ENCODE measurements around the gene MICAL1.
A peak's percentile ranks its signal among the peaks of the same experiment; 100 is the strongest.
"Not testable (repeated sequence)": the region's sequence is repeated elsewhere in the genome, so short reads cannot be mapped to it uniquely, and the experiment has no call there.

Gene MICAL1

DNA sequence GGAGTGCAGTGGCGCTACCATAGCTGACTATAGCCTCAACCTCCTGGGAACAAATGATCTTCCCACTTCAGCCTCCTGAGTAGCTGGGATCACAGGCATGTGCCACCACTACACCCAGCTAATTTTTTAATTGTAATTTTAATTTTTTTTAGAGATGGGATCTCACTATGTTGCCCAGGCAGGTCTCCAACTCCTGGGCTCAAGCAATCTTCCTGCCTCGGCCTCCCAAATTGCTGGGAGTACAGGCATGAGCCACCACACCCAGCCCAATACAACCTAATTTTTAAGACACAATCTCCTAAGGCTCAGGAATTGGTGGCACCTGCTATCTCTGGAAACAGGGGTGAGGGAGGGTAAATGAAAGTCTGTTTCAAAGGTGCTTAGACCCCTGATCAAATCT is 21.6 kb upstream of the MICAL1 start:
- DNase-seq: no peak

DNA sequence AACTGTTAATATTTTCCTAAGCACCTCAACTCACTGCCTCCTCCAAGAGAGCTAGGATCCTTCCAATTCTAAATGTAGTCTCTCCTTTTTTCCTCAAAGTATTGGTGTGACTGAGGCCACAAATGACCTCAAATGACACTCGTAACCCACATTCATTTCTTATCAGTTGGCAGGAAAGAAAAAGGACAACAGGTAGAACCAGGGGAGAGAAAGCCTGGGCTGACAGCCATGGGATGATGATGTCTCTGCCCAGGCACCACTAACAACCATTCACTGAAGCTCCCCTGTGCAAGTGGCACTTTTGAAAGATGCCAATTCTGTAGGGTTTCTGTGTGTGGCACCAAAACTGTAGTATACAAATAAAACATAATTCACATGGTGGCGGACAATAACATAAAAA is 20.1 kb upstream of the MICAL1 start:
- no peak for DNase-seq

DNA sequence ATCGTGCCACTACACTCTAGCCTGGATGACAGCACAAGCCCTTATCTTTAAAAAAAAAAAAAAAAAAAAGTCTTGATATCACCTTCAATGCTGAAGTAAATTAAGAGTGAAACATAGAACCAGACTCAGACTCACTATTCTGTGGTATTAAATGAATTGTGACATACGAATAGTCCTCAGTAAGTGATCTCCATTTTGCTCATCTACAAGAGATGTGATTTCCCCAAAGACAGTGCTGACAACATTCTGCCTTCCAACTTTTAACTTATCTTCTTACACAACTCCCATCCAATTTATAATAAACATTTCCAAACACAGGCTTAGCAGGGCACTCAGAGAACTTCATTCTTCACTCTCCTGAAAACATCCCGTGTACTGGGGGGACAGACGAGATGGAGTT is 19.4 kb upstream of the MICAL1 start:
- DNase-seq: no peak

DNA sequence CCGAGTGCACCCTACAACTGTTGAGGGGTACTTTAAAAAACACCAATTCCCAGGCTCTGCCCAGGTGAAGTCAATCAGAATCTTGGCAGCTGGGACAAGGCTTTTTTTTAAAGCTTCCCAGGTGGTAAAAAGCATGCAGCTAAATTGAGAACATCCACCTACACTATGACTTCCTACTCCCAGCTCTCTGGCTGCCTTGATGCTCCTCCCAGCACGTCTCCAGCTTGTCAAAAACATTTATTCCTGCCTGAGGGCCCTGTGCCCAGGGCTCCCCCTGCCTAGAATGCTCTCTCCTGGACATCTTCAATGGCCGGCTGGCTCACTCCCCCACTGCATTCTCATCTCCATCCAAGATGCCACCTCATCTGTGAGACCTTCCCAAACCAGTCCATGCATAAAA is 17.5 kb upstream of the MICAL1 start:
- DNase-seq: no peak

DNA sequence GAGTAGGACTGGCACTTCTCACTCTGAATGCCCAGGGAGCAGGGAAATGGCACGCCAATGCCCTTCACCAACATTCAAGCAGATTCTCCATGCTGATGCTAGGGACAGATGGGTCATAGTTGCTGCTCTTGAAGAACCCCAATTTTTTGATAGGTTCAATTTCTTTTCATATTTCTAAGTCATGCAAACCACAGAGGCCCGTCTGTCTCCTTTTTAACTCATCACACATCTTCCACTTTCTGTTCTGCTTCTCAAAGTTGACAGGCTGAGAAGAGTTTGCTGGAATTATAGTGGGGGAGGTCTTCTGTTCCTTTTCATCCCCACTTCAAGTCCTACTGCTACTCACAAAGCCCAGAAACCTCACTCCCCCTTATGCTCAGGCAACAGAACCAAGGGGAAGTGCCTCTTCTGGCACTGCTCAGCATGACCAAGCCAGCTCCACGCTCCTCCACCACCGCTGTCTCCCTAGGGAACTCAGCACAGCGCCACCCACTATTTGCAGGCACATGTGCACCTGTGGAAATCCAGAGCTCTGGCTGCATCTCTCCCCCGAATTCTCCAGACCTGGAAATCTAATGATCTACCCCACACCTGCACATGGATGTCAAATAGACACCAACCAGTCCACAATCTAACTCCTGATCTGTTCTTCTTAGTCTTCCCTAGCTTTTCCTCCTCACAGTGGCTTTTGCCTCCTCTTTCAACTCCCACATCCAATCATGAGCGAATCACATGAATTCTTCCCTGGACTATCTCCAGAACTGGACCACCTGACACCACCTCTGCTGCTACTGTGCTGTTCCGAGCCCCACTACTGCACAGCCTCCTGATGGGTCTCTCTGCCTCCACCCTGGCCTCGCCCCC is 16.8 kb upstream of the MICAL1 start:
- no peak for DNase-seq

DNA sequence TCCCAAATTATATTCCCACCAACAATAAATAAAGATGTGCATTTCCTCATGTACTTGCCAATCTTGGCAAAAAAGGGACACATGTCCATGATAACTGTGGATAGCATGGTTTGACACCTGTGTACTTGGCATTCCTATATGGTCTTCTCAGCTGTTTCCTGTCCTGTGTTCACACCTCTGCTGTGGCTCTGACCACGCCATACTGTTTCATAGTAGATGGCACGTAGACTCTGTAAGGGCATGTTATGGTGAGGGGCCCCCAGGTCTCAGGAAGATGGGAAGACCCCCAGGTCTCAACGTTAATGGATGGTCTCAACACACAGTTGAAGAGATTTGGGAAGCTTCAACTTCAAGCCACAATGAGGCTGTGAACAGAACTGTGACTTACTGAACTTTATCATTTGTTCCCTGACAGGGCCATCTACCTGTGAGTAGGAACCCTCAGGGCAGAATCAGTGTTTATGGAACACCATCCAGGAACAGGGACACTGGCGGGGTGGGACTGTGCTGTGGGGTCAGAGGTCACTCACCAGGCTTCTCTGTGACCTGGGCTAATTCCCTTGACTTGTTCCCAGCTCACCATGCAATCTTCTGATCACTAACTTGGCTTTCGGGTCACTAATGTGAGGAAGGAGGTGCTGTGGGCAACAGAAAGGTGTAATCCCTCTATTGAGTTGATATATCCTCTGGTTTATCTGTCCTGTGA is 15.7 kb upstream of the MICAL1 start:
- DNase-seq: no peak

DNA sequence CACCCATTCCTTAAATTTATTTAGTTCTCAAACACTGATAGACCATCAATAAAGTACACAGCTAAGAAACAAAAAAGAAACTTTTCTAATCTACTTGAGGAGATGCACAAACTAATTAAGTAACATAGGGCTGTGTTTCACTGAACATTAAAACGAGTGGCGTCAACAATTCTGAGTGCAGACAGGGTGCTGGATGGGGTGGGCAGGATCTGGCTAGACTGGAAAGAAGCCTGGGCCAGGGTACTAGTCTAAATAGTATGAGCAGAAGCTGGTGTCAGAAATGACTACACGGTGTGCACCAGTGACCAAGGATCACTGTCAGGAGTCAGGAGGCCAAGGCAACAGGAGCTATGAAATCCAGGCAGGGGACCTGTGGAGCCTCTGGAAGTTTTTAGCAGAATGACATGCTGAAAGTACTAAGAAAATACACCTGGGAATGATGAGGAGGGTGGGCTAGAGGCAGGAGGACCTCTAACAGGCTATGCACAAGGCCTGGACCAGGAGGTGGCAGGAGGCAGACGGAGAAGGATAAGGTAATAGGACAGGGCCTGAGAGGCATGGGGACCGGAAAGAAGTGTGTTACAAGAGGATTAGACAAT is 14.1 kb upstream of the MICAL1 start:
- DNase-seq: no peak

DNA sequence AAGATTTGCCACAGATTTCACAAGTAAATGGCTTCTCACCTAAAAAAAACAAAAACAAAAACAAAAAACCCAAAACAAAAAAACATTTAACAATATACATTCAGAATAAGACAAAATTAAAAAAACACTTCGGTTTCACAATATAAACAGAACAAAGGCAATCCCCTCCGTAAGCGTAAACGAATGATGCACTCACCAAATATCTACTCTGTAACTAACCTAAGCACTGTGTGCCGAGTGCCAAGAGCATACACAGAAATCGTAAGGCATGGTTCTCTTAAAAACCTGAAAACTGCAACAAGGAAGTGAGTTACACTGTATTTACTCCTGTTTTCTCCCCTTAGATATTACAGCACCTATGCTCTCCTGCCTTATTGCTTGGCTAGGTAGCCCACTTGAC is 12.1 kb upstream of the MICAL1 start:
- DNase-seq: no peak

DNA sequence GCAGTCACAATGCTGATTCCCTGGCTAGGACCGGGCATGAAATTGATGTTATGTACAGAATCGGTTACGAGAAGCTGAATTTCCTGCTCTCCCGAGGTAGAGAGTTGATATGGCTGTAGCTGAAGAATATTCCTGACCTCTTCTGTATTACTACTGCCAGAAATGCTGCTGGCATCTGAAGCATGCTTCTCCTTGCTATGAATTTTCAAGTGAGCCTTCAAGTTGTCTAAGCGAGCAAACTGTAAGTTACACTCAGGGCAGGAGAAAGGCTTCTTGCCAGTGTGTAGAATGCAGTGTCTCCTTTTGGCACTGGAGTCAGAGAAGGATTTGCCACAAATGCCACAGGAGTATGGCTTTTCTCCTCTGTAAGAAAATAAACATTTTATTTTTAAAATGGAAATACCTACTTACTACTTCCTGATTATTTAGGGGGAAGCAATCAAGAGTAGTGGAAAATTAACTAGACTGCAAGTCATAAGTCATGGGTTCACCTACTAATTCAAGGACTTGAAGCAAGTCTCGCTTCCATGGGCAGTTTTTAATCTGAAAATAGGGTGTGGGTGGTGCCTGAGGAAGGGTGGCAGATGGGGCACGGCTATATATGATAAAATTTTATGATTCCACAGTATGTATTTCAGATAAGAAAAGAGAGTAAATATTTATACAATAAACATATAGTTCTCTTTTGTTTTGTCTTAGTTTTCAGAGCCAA is 10.8 kb upstream of the MICAL1 start:
- no peak for DNase-seq

DNA sequence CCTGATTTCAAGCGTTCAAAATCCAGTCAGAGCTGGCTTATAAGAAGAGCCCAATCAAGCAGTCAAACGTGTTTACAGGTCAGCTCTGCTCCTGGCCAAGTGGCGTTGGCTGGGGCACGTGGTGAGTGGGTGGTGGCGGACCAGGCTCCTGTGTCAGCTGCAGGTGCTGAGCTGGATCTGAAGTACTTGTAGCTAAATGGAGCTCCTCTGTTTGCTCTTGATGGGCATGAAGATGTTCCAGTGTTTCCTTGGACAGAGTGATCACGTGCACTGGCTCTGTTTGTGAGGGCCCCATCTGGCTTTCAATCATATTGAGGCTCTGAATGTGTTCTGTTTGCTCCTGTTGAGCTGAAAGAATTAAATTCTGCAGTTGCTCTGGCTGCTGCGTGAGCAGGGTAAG is 10.2 kb upstream of the MICAL1 start:
- DNase-seq: no peak

DNA sequence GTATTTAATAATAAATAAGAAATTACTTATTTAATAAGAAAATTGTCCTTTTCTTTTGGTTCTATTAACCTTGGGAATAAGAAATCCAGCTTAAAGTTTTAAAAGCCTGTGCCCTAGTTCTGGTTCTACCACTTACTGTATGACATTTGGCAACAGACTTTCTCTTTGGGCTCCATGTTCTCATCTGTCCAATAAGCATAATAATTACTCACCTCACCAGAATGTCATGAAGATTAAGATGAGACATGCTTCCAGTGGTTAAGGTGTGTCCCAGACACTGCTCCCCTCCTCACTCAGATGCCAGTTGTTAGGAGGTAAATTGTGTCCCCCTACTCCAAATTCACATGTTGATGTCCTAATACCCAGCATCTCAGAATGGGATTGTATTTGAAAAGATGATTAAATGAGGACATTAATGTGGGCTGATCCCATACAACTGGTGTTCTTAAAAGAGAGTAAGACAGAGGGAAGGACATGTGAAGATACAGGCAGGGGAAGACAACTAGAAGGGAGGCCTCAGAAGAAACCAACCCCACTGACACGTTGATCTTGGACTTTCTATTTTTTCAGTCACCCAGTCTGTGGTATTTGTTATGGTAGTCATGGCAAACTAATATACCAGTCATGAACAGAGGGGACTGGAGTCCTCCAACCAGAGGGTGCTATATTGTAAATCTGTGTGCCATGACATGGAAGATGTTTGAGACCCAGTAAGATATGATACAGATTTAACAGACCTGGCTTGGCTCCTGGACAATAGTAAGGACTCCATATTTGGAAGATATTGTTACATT is 6.4 kb upstream of the MICAL1 start:
- DNase-seq: no peak

DNA sequence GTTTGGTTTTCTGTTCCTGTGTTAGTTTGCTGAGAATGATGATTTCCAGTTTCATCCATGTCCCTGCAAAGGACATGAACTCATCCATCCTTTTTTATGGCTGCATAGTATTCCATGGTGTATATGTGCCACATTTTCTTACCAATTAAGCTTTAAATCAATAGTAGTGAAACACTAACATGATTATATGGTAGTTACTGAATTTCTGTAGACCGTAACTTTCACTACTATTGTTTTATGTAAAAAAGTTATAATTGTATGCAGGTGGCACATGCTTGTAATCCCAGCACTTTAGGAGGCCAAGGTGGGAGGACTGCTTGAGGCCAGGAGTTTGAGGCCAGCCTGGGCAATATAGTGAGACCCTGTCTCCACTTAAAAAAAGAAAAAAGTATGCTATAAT is 5.6 kb upstream of the MICAL1 start:
- DNase-seq: not testable (repeated sequence)

DNA sequence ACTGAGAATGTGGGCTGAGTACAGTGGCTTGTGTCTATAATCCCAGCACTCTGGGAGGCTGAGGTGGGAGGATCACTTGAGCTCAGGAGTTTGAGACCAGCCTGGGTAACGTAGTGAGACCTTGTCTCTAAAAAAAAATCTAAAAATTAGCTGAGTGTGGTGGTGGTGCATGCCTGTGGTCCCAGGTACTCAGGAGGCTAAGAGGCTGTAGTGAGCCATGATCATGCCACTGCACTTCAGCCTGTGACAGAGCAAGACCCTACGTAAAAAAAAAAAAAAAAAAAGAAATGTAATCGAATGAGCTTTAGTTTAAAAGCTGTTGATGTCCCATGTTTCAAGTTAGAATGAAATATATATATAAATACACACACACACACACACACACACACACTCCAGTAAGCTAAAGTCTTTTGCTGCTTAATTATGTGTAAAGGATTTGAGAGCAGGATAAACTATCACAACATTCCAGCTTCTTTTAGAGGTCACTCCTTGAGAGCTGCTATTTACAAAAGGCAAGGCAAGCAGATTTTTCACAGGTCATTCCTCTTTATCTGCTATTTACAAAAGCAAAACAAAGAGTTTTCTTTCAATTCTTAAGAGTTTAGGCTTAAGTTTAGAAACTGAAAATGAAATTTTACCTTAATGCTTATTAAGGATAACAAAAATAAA is 4.7 kb upstream of the MICAL1 start:
- no peak for DNase-seq

DNA sequence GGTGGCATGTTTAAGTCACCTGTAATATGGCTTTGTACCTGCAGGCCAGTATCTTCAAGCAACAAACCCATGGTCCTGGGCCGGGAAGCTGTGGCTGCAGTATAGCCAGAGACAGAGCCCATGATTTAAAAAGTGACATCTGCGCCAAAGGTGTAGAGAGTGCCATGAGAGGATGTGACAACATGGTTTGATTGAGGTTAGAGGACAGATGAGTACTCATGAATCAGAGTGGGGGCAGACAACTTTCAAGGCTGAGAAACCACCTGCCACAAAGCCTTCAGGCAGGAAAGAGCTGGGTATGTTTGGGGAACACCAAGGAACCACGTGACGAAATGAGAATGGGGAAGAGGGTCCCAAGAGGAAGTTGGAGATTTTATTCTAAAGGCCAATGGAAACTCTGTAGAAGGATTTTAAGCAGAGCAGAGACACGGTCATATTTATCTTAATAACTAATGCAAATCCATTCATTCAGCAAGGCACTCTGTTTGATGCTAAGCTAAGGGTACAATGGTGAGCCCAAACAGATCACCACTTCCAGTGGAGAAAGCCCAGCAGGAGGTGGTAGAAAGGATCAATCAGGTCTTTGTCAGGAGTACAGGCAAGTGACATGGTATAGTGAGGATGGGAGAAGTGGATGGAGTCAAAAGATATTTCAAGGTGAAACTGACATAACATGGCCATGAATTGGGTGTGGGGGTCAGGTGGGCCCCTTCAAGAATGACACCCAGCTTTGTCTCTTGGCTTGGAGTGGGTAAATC is 3.4 kb upstream of the MICAL1 start:
- DNase-seq: no peak

DNA sequence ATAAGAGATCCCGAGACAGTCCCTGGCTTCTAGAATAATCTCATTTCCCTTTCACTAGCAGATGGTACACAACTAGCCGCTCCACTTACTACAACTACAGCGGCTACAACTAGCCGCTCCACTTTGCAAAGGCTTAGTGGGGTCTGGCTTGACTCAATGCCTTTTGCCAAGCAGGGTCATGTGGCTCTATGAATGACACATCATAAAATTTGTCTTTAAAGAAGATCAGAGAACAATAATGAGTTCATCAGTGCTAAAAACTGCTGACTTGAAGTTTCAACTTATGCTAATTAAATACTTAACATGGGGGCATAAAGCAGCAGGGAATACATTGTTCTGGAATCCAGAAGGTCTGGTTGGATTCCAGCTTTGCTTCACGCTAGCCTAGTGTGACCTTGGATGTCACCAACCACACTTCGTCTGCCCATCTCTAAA is 2.0 kb upstream of the MICAL1 start:
- DNase-seq: no peak

DNA sequence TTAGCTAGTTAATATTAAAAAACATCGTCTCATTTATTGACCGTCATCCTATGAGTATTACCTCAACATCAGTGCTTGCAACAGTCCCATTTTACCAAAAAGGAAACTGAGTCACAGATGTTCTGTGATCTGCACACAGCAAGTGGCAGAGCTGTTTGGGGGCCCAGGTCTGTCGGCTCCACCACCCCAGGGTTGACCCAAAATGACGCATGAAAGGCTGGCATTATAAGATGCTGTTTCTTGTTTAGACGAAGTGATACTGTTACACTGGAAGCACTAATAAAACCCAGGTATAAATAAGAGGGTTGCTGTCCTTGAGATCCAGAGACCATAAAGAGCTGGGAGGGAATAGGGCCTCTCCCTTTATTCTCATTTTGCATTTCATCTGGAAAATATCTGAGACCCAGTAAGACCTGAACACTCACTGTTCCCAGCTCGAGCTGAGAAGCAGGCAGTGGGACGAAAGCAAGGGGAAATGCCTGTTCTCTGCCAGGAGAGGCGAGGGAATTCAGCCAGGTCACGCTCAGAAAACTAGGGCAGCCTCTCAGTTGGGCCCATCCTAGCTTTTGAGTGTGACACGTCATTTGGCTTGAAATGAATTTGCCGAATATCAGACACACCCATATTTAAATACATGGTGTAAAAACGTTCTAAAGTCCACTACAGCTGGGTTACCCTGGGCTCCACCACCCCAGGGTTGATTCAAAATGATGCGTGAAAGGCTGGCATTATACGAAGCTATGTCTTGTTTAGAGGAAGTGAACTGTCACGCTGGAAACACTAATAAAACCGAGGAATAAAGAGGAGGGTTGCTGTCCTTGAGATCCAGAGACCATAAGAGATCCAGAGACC is 1.4 kb upstream of the MICAL1 start:
- no peak for DNase-seq

DNA sequence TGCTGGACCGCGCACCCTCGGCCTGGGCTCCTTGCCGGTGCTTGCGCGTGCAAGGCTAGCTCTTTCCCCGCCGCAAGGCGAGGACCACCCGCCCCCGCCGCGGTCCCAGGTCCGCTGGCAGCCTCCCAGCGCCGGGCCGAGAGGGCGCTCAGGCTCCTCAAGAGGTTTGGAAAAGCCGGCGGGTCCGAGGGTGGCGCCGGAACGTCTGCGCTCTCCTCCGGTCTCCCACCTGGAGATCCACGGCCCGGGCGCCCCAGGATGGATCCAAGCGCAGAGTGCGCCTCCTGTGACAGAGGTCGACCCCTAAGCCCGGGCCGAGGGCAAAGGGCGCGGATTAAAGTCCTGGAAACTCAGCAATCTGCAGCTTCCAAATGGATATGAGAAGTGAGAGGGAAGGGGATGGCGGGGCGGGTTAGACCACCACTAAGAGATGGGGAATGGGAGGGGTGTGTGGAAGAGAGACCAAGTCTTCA is 575 bp upstream of the MICAL1 start:
- peak; percentile 57 for DNase-seq

DNA sequence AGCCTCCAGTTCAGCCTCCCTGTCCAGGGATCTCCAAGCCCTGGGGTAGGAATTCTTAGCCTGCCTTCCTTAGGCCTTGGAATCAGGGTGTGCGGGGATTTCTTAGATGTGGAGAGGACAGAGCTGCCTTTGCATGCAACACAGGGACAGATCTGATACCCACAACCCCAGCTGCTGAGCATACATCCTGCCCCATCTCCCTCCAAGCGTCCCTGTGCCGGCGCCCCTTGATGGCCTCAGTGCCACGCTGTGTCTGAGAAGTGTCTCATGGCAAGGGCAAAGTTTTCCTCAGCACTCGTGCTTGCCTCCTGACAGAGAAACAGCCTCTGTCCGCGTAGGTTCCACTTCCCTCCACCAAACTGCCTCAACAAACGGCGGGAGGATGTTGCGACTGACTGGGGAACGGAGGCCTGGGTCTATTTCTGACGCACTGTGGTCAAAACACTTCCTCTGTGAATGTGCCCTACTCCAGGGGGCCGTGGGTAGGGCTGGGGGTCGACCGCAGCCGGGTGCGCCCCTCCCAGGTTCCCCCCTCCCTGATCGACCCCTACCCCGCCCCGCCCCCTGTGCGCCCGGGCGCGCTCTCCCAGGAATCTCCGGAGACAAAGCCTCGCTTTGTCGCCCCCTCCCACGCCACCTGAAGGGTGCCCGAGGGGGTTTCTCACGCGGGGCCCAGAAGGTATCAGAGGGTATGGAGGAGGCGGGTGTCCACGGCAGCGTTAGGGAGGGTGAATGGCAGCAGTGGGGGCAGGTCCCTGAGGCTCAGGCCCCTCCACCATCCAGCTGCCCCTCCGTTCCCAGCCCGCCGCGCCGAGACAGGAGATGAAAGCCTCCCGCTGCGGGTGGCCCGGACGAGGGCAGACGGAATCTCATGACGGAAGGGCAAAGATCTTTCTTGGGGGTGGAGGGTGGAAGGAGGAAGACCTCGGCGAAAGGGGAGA is 806 bp downstream of the MICAL1 start:
- DNase-seq: peak; percentile 59
